Amniotic stem cell (primary cell): ENCODE measurements around the gene RGS6.

Source experiments
- DNase-seq: peaks from one replicate; lab custom pipeline; 2025; lab: John Stamatoyannopoulos, UW

Gene RGS6

GRCh38 chr14:71947947-71948500 lies 15.8 kb downstream of the RGS6 start:
- DNase-seq = no peak

- DNase-seq = no peak
These were observed 20.4 kb downstream of the RGS6 start for GRCh38 chr14:71952381-71953363.

GRCh38 chr14:71956920-71957563 lies 24.8 kb downstream of the RGS6 start:
- no peak for DNase-seq

GRCh38 chr14:71959055-71959454 lies 26.8 kb downstream of the RGS6 start:
- DNase-seq = no peak

- DNase-seq = no peak
These were observed 28.5 kb downstream of the RGS6 start for GRCh38 chr14:71960494-71961353.

- DNase-seq = no peak
These were observed 29.7 kb downstream of the RGS6 start for GRCh38 chr14:71961972-71962371.

- no peak for DNase-seq
These were observed 32.5 kb downstream of the RGS6 start for GRCh38 chr14:71964716-71965115.

- DNase-seq = no peak
These were observed 34.3 kb downstream of the RGS6 start for GRCh38 chr14:71966528-71966927.

- DNase-seq = no peak
These were observed 35.5 kb downstream of the RGS6 start for GRCh38 chr14:71967704-71968103.

- no peak for DNase-seq
These were observed 38.0 kb downstream of the RGS6 start for GRCh38 chr14:71970272-71970671.

GRCh38 chr14:71985538-71986189 lies 53.4 kb downstream of the RGS6 start:
- DNase-seq = no peak

GRCh38 chr14:71988476-71988875 lies 56.2 kb downstream of the RGS6 start:
- no peak for DNase-seq

- DNase-seq = no peak
These were observed 56.7 kb downstream of the RGS6 start for GRCh38 chr14:71988939-71989338.

- DNase-seq = no peak
These were observed 62.2 kb downstream of the RGS6 start for GRCh38 chr14:71994416-71994815.

- DNase-seq = no peak
These were observed 63.5 kb downstream of the RGS6 start for GRCh38 chr14:71995741-71996140.

- no peak for DNase-seq
These were observed 64.4 kb downstream of the RGS6 start for GRCh38 chr14:71996610-71997009.

- no peak for DNase-seq
These were observed 68.7 kb downstream of the RGS6 start for GRCh38 chr14:72000907-72001306.

GRCh38 chr14:72002731-72003130 lies 70.5 kb downstream of the RGS6 start:
- no peak for DNase-seq

- DNase-seq = no peak
These were observed 76.4 kb downstream of the RGS6 start for GRCh38 chr14:72008666-72009065.

- no peak for DNase-seq
These were observed 78.2 kb downstream of the RGS6 start for GRCh38 chr14:72010474-72010873.

GRCh38 chr14:72013721-72014345 lies 81.6 kb downstream of the RGS6 start:
- no peak for DNase-seq
